Measurements from ENCODE around the gene HSPBAP1. TPM values are rescaled to one million over a fixed set of nuclear protein-coding genes. Genes with fewer than 3 reads are reported as not detected.

HSPBAP1 gene
- total RNA-seq, 1 experiment from 2014 or later, result 9.8 TPM

- H3K27ac ChIP-seq (ENCODE audit: insufficient read length, low read depth, low read length), result no peak overlapping the region
- Mint-ChIP-seq H3K9me3 (no peaks in the 10 kb centered on the region), H3K36me3 (ENCODE audit: insufficient read depth in 1 of 3, low read depth in 3 of 3) (no peaks in the 10 kb centered on the region), H3K4me3 (no peak overlapping the region), H3K4me1 (no peaks in the 10 kb centered on the region), H3K27ac (no peak overlapping the region), H3K27me3 (ENCODE audit: low read depth) (no peaks in the 10 kb centered on the region)
- H2BK12ac ChIP-seq (ENCODE audit: insufficient read length, low read depth, low read length), result no peak overlapping the region
- TF ChIP-seq, protein P1, sequence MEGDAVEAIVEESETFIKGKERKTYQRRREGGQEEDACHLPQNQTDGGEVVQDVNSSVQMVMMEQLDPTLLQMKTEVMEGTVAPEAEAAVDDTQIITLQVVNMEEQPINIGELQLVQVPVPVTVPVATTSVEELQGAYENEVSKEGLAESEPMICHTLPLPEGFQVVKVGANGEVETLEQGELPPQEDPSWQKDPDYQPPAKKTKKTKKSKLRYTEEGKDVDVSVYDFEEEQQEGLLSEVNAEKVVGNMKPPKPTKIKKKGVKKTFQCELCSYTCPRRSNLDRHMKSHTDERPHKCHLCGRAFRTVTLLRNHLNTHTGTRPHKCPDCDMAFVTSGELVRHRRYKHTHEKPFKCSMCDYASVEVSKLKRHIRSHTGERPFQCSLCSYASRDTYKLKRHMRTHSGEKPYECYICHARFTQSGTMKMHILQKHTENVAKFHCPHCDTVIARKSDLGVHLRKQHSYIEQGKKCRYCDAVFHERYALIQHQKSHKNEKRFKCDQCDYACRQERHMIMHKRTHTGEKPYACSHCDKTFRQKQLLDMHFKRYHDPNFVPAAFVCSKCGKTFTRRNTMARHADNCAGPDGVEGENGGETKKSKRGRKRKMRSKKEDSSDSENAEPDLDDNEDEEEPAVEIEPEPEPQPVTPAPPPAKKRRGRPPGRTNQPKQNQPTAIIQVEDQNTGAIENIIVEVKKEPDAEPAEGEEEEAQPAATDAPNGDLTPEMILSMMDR (conservative IDR thresholded peaks at IDR 0.05), result no peak
- H3K4me2 ChIP-seq (ENCODE audit: insufficient read depth, insufficient read length, low read length), result no peak overlapping the region
- H3K4me1 ChIP-seq (ENCODE audit: insufficient read depth, low read length), result no peaks in the 10 kb centered on the region
- H3T11ph ChIP-seq (ENCODE audit: low read length), result no peak overlapping the region
- H4K20me1 ChIP-seq (ENCODE audit: control insufficient read depth, insufficient read depth, insufficient read length), result no peaks in the 10 kb centered on the region
- H2BK5ac ChIP-seq (ENCODE audit: insufficient read length, low read length), result no peak overlapping the region
- H3K56ac ChIP-seq (ENCODE audit: insufficient read length, low read depth, low read length), result no peak overlapping the region
- no peak overlapping the region for H3K23ac ChIP-seq (ENCODE audit: insufficient read length, low read depth, low read length)
- DNase-seq, result no peak
- H3K27me3 ChIP-seq (ENCODE audit: insufficient read depth, low read length), result no peaks in the 10 kb centered on the region
- no peak overlapping the region for H3K14ac ChIP-seq (ENCODE audit: insufficient read depth, low read length)
- H2AK5ac ChIP-seq (ENCODE audit: insufficient read length, low read length), result no peak overlapping the region
- no peaks in the 10 kb centered on the region for H3K79me1 ChIP-seq (ENCODE audit: insufficient read depth, low read depth, low read length, poor library complexity, severe bottlenecking)
- H2BK120ac ChIP-seq (ENCODE audit: low read depth, low read length, poor library complexity, severe bottlenecking), result no peak overlapping the region
- H2BK15ac ChIP-seq (ENCODE audit: low read depth, low read length), result no peak overlapping the region
- H3K23me2 ChIP-seq (ENCODE audit: insufficient read length, low read depth, low read length, poor library complexity, severe bottlenecking), result no peaks in the 10 kb centered on the region
- H3K79me2 ChIP-seq (ENCODE audit: insufficient read depth, low read length), result peaks cover 2% of the 10 kb centered on the region; the same call in 1 of the 2 replicates
- no peaks in the 10 kb centered on the region for H3K9me3 ChIP-seq (ENCODE audit: control insufficient read depth, low read depth, low read length)
- no peak overlapping the region for H2AFZ ChIP-seq (ENCODE audit: low read length)
- no peak overlapping the region for H4K8ac ChIP-seq (replicated peaks; ENCODE audit: insufficient read length, low read depth, low read length)
- no CpG with 5 or more reads among the region's 1 CpG for WGBS (ENCODE audit: extremely low coverage, insufficient read length, low lambda C conversion rate)
- no peak overlapping the region for H4K91ac ChIP-seq (ENCODE audit: insufficient read length, low read depth, low read length)
- no peak overlapping the region for H3K4ac ChIP-seq (ENCODE audit: low read depth, low read length)
- H4K5ac ChIP-seq (ENCODE audit: insufficient read length, low read depth, low read length), result no peak overlapping the region
- no peak overlapping the region for H2BK20ac ChIP-seq (ENCODE audit: low read depth, low read length, poor library complexity, severe bottlenecking)
- H3K18ac ChIP-seq (ENCODE audit: insufficient read length, low read depth, low read length), result no peak overlapping the region
- H3K9ac ChIP-seq (ENCODE audit: extremely low read depth, insufficient read length, low read length), result no peak overlapping the region
These were observed 8.7 kb upstream of the HSPBAP1 start for GRCh38 chr3:122802323-122802722.

All from H9 (cell line).